MG63 (cell line): Measurements from ENCODE around the gene NRF1. TPM values are rescaled to one million over a fixed set of nuclear protein-coding genes. Genes with fewer than 3 reads are reported as not detected.

Experiments used
- DNase-seq: peaks from one replicate; pipeline ENCODE4 v3.0.0-alpha.2; 2020
- H3K27me3 ChIP-seq: fragments of 250-450 bp; sonication (Bioruptor Pico); 2 replicates; pipeline ENCODE4 v1.5.1; 2020; ENCODE audit warnings: mild to moderate bottlenecking, moderate library complexity
- H3K36me3 ChIP-seq: fragments of 250-450 bp; sonication (Bioruptor Pico); 2 replicates; pipeline ENCODE4 v1.5.1; 2020; ENCODE audit warnings: mild to moderate bottlenecking, moderate library complexity
- H3K4me3 ChIP-seq: fragments of 250-450 bp; sonication (Bioruptor Pico); 2 replicates; pipeline ENCODE4 v1.5.1; 2020; ENCODE audit warnings: mild to moderate bottlenecking, moderate library complexity
- H3K9me3 ChIP-seq: fragments of 250-450 bp; sonication (Bioruptor Pico); 2 replicates; pipeline ENCODE4 v1.5.1; 2020; ENCODE audit warnings: mild to moderate bottlenecking, moderate library complexity
- total RNA-seq: library from RNA; depleted of rRNA; stranded (reverse); fragments of >200 nt; shearing (Covaris generic); gene quantifications from 2 replicates; pipeline ENCODE4 v1.2.3, GENCODE V29; 2014; ENCODE audit warnings: low replicate concordance

Gene NRF1
- total RNA-seq, 1 experiment from 2014 or later = 14.2 TPM

GRCh38 chr7:129764247-129765084 lies 152.9 kb downstream of the NRF1 start:
- H3K9me3 ChIP-seq = no peaks in the 10 kb centered on the region

GRCh38 chr7:129765352-129765751 lies 153.8 kb downstream of the NRF1 start:
- no peak for DNase-seq
- Histone ChIP-seq H3K36me3 (no peaks in the 10 kb centered on the region), H3K9me3 (no peaks in the 10 kb centered on the region), H3K4me3 (no peak overlapping the region), H3K27me3 (no peaks in the 10 kb centered on the region)

More at GRCh38 chr7:129764247-129765084, 152.9 kb downstream of the NRF1 start:
- no peak overlapping the region for H3K4me3 ChIP-seq
- H3K27me3 ChIP-seq = no peaks in the 10 kb centered on the region
- H3K36me3 ChIP-seq = no peaks in the 10 kb centered on the region
- no peak for DNase-seq

- no peak for DNase-seq
- no peaks in the 10 kb centered on the region for H3K27me3 ChIP-seq
- no peak overlapping the region for H3K4me3 ChIP-seq
- H3K36me3 ChIP-seq = no peaks in the 10 kb centered on the region
- H3K9me3 ChIP-seq = no peaks in the 10 kb centered on the region
Observed at GRCh38 chr7:129767120-129768015, 155.8 kb downstream of the NRF1 start.

- no peaks in the 10 kb centered on the region for H3K9me3 ChIP-seq
- H3K27me3 ChIP-seq = no peaks in the 10 kb centered on the region
- H3K36me3 ChIP-seq = no peaks in the 10 kb centered on the region
- no peak overlapping the region for H3K4me3 ChIP-seq
- DNase-seq = no peak
Observed at GRCh38 chr7:129768614-129769399, 157.3 kb downstream of the NRF1 start.

- Histone ChIP-seq H3K36me3 (no peaks in the 10 kb centered on the region), H3K27me3 (no peaks in the 10 kb centered on the region), H3K4me3 (no peak overlapping the region), H3K9me3 (no peaks in the 10 kb centered on the region)
- no peak for DNase-seq
Observed at GRCh38 chr7:129769400-129769774, 157.9 kb downstream of the NRF1 start.

- Histone ChIP-seq H3K9me3 (no peaks in the 10 kb centered on the region), H3K27me3 (no peaks in the 10 kb centered on the region), H3K4me3 (no peak overlapping the region), H3K36me3 (no peaks in the 10 kb centered on the region)
- no peak for DNase-seq
Observed at GRCh38 chr7:129769866-129770808, 158.6 kb downstream of the NRF1 start.

GRCh38 chr7:129771201-129771927 lies 159.8 kb downstream of the NRF1 start:
- H3K36me3 ChIP-seq = no peaks in the 10 kb centered on the region
- no peak for DNase-seq
- no peaks in the 10 kb centered on the region for H3K27me3 ChIP-seq

GRCh38 chr7:129771928-129772479 lies 160.5 kb downstream of the NRF1 start:
- no peak for DNase-seq
- Histone ChIP-seq H3K36me3 (no peaks in the 10 kb centered on the region), H3K27me3 (no peaks in the 10 kb centered on the region), H3K9me3 (no peaks in the 10 kb centered on the region), H3K4me3 (no peak overlapping the region)

More at GRCh38 chr7:129771201-129771927, 159.8 kb downstream of the NRF1 start:
- H3K4me3 ChIP-seq = no peak overlapping the region
- no peaks in the 10 kb centered on the region for H3K9me3 ChIP-seq

GRCh38 chr7:129772646-129773280 lies 161.2 kb downstream of the NRF1 start:
- H3K27me3 ChIP-seq = no peaks in the 10 kb centered on the region
- no peak for DNase-seq

GRCh38 chr7:129773328-129773731 lies 161.8 kb downstream of the NRF1 start:
- peak; percentile 58 for DNase-seq
- H3K27me3 ChIP-seq = no peaks in the 10 kb centered on the region
- no peaks in the 10 kb centered on the region for H3K9me3 ChIP-seq
- H3K36me3 ChIP-seq = no peaks in the 10 kb centered on the region
- no peak overlapping the region for H3K4me3 ChIP-seq

More at GRCh38 chr7:129772646-129773280, 161.2 kb downstream of the NRF1 start:
- Histone ChIP-seq H3K36me3 (no peaks in the 10 kb centered on the region), H3K4me3 (no peak overlapping the region), H3K9me3 (no peaks in the 10 kb centered on the region)

GRCh38 chr7:129773871-129774270 lies 162.4 kb downstream of the NRF1 start:
- Histone ChIP-seq H3K27me3 (no peaks in the 10 kb centered on the region), H3K4me3 (no peak overlapping the region), H3K9me3 (no peaks in the 10 kb centered on the region), H3K36me3 (no peaks in the 10 kb centered on the region)
- no peak for DNase-seq

GRCh38 chr7:129774359-129774758 lies 162.8 kb downstream of the NRF1 start:
- Histone ChIP-seq H3K4me3 (no peak overlapping the region), H3K9me3 (no peaks in the 10 kb centered on the region), H3K27me3 (no peaks in the 10 kb centered on the region), H3K36me3 (no peaks in the 10 kb centered on the region)
- DNase-seq = no peak

GRCh38 chr7:129774871-129775694 lies 163.6 kb downstream of the NRF1 start:
- Histone ChIP-seq H3K4me3 (no peak overlapping the region), H3K9me3 (no peaks in the 10 kb centered on the region), H3K27me3 (no peaks in the 10 kb centered on the region), H3K36me3 (no peaks in the 10 kb centered on the region)
- no peak for DNase-seq
